Superior temporal gyrus (tissue), 1 donor: ENCODE data around the gene PPP1R12C.
"Not testable (repeated sequence)": the region's sequence is repeated elsewhere in the genome, so short reads cannot be mapped to it uniquely, and the experiment has no call there.

Experiments
- DNase-seq: peaks from one replicate; pipeline ENCODE4 v3.0.0-alpha.2; 2016; ENCODE audit errors: extremely low spot score

PPP1R12C gene

GRCh38 chr19:55116859-55117662 lies at the start of gene PPP1R12C:
Gene PPP1R12C, minus strand, starts transcription at chr19:55117637. Its CDS starts 94 bp downstream, at chr19:55117543.
- DNase-seq: no peak

GRCh38 chr19:55166530-55167268 lies 49.3 kb upstream of the PPP1R12C start, which contains the start of gene DNAAF3:
Gene DNAAF3, minus strand, starts transcription at chr19:55166613. Its CDS starts 200 bp downstream, at chr19:55166413.
- peak; percentile 85 for DNase-seq

GRCh38 chr19:55165952-55166529 lies 48.6 kb upstream of the PPP1R12C start:
- DNase-seq: no peak

GRCh38 chr19:55161571-55162322 lies 44.3 kb upstream of the PPP1R12C start:
- DNase-seq: no peak

- no peak for DNase-seq
These were observed 43.5 kb upstream of the PPP1R12C start for GRCh38 chr19:55160986-55161365.

- DNase-seq: peak; percentile 41
These were observed 42.9 kb upstream of the PPP1R12C start for GRCh38 chr19:55160128-55160985.

GRCh38 chr19:55158848-55159749 lies 41.7 kb upstream of the PPP1R12C start:
- no peak for DNase-seq

- DNase-seq: no peak
These were observed 41.0 kb upstream of the PPP1R12C start for GRCh38 chr19:55158423-55158822.

- no peak for DNase-seq
These were observed 39.8 kb upstream of the PPP1R12C start, which contains the start of gene TNNI3 for GRCh38 chr19:55157064-55157908. Gene TNNI3, minus strand, starts transcription at chr19:55157732. Its CDS starts 143 bp downstream, at chr19:55157589.

GRCh38 chr19:55156202-55157063 lies 39.0 kb upstream of the PPP1R12C start:
- no peak for DNase-seq

- not testable (repeated sequence) for DNase-seq
These were observed 38.3 kb upstream of the PPP1R12C start for GRCh38 chr19:55155784-55156183.

GRCh38 chr19:55153652-55154264 lies 36.3 kb upstream of the PPP1R12C start:
- no peak for DNase-seq

GRCh38 chr19:55152017-55152416 lies 34.6 kb upstream of the PPP1R12C start:
- DNase-seq: no peak

GRCh38 chr19:55149078-55150003 lies 31.9 kb upstream of the PPP1R12C start, which contains the start of gene TNNT1:
Gene TNNT1, minus strand, starts transcription at chr19:55149206. Its CDS starts 2,049 bp downstream, at chr19:55147157.
- DNase-seq: no peak

GRCh38 chr19:55147545-55148251 lies 30.3 kb upstream of the PPP1R12C start:
- DNase-seq: no peak
